GM12892 (cell line): ENCODE measurements around the gene PTMS.

Source experiments
- POLR2A ChIP-seq: IDR thresholded peaks from 2 replicates; pipeline ENCODE4 v1.6.1; 2011; ENCODE audit warnings: low read depth, low read length, control low read depth
- POLR2AphosphoS5 ChIP-seq: IDR thresholded peaks from 2 replicates; pipeline ENCODE4 v1.6.1; 2011; ENCODE audit warnings: low read depth, low read length, control low read depth
- TAF1 ChIP-seq: IDR thresholded peaks from 2 replicates; pipeline ENCODE4 v1.6.1; 2011; ENCODE audit warnings: low read depth, mild to moderate bottlenecking, control low read depth, low read length, borderline replicate concordance

GRCh38 chr12:6819106-6820030 is 53.2 kb downstream of the PTMS start:
- TF ChIP-seq POLR2A (no peak), TAF1 (no peak), POLR2AphosphoS5 (no peak)
